H9 (cell line): Measurements from ENCODE around the gene OBSL1. TPM values are rescaled to one million over a fixed set of nuclear protein-coding genes. Genes with fewer than 3 reads are reported as not detected.

Source experiments
- DNase-seq: peaks from one replicate; pipeline ENCODE4 v3.0.0-alpha.2; 2017
- H2AFZ ChIP-seq: one replicate; pipeline ENCODE4 v1.6.1; 2013; ENCODE audit warnings: mild to moderate bottlenecking, low read length, control low read depth, moderate library complexity
- H2AK5ac ChIP-seq: 2 replicates; pipeline ENCODE4 v1.6.1; 2013; ENCODE audit warnings: low read length, control low read depth, mixed read lengths; ENCODE audit not compliant: insufficient read length
- H2BK120ac ChIP-seq: one replicate; pipeline ENCODE4 v1.6.1; 2013; ENCODE audit warnings: low read depth, mild to moderate bottlenecking, low read length, control low read depth, inconsistent platforms; ENCODE audit not compliant: poor library complexity, severe bottlenecking
- H2BK12ac ChIP-seq: 2 replicates; pipeline ENCODE4 v1.6.1; 2013; ENCODE audit warnings: low read length, control low read depth, mixed read lengths, low read depth; ENCODE audit not compliant: insufficient read length
- H2BK15ac ChIP-seq: 2 replicates; pipeline ENCODE4 v1.6.1; 2013; ENCODE audit warnings: low read depth, low read length, control low read depth
- H2BK20ac ChIP-seq: one replicate; pipeline ENCODE4 v1.6.1; 2013; ENCODE audit warnings: low read depth, mild to moderate bottlenecking, low read length, control low read depth, inconsistent platforms; ENCODE audit not compliant: poor library complexity, severe bottlenecking
- H2BK5ac ChIP-seq: 2 replicates; pipeline ENCODE4 v1.6.1; 2013; ENCODE audit warnings: low read length, control low read depth, mixed read lengths; ENCODE audit not compliant: insufficient read length
- H3K14ac ChIP-seq: 2 replicates; pipeline ENCODE4 v1.6.1; 2013; ENCODE audit warnings: low read length, control low read depth; ENCODE audit not compliant: insufficient read depth
- H3K18ac ChIP-seq: 2 replicates; pipeline ENCODE4 v1.6.1; 2013; ENCODE audit warnings: low read depth, mild to moderate bottlenecking, mixed read lengths, low read length, control low read depth; ENCODE audit not compliant: insufficient read length
- H3K23ac ChIP-seq: 2 replicates; pipeline ENCODE4 v1.6.1; 2013; ENCODE audit warnings: low read length, control low read depth, mixed read lengths, low read depth; ENCODE audit not compliant: insufficient read length
- H3K23me2 ChIP-seq: 2 replicates; pipeline ENCODE4 v1.6.1; 2013; ENCODE audit warnings: low read depth, mild to moderate bottlenecking, mixed read lengths, low read length, control low read depth; ENCODE audit not compliant: insufficient read length, poor library complexity, severe bottlenecking
- H3K27ac ChIP-seq: 2 replicates; pipeline ENCODE4 v1.5.1; 2013; ENCODE audit warnings: low read length, control low read depth, mixed read lengths, low read depth; ENCODE audit not compliant: insufficient read length
- H3K27me3 ChIP-seq: 2 replicates; pipeline ENCODE4 v1.6.1; 2013; ENCODE audit warnings: low read length, control low read depth, inconsistent platforms; ENCODE audit not compliant: insufficient read depth
- H3K4ac ChIP-seq: 2 replicates; pipeline ENCODE4 v1.6.1; 2013; ENCODE audit warnings: low read depth, mild to moderate bottlenecking, control low read depth, inconsistent platforms, low read length, moderate library complexity
- H3K4me1 ChIP-seq: 2 replicates; pipeline ENCODE4 v1.6.1; 2013; ENCODE audit warnings: low read length, control low read depth, inconsistent platforms; ENCODE audit not compliant: insufficient read depth
- H3K4me2 ChIP-seq: 2 replicates; pipeline ENCODE4 v1.6.1; 2013; ENCODE audit warnings: low read length, control low read depth, mixed read lengths; ENCODE audit not compliant: insufficient read length, insufficient read depth
- H3K56ac ChIP-seq: 2 replicates; pipeline ENCODE4 v1.6.1; 2013; ENCODE audit warnings: low read depth, mild to moderate bottlenecking, mixed read lengths, low read length, control low read depth; ENCODE audit not compliant: insufficient read length
- H3K79me1 ChIP-seq: 2 replicates; pipeline ENCODE4 v1.6.1; 2013; ENCODE audit warnings: low read depth, mild to moderate bottlenecking, moderate library complexity, low read length, control low read depth, inconsistent platforms; ENCODE audit not compliant: insufficient read depth, poor library complexity, severe bottlenecking
- H3K79me2 ChIP-seq: 2 replicates; pipeline ENCODE4 v1.6.1; 2013; ENCODE audit warnings: low read length, control low read depth, inconsistent platforms; ENCODE audit not compliant: insufficient read depth
- H3K9ac ChIP-seq: 2 replicates; pipeline ENCODE4 v1.6.1; 2013; ENCODE audit warnings: low read length, control low read depth, mixed read lengths; ENCODE audit not compliant: insufficient read length; ENCODE audit errors: extremely low read depth
- H3K9me3 ChIP-seq: one replicate; pipeline ENCODE4 v1.6.1; 2013; ENCODE audit warnings: low read depth, low read length, inconsistent platforms; ENCODE audit not compliant: control insufficient read depth
- H3T11ph ChIP-seq: one replicate; pipeline ENCODE4 v1.6.1; 2013; ENCODE audit warnings: mild to moderate bottlenecking, low read length, control low read depth, inconsistent platforms
- H4K20me1 ChIP-seq: one replicate; pipeline ENCODE4 v1.6.1; 2013; ENCODE audit not compliant: control insufficient read depth, insufficient read length, insufficient read depth
- H4K5ac ChIP-seq: 2 replicates; pipeline ENCODE4 v1.6.1; 2013; ENCODE audit warnings: low read depth, mild to moderate bottlenecking, mixed read lengths, low read length, control low read depth; ENCODE audit not compliant: insufficient read length
- H4K8ac ChIP-seq: replicated peaks from 2 replicates; pipeline ENCODE4 v1.6.1; 2013; ENCODE audit warnings: low read length, control low read depth, mixed read lengths, low read depth; ENCODE audit not compliant: insufficient read length
- H4K91ac ChIP-seq: 2 replicates; pipeline ENCODE4 v1.6.1; 2013; ENCODE audit warnings: low read depth, mild to moderate bottlenecking, moderate library complexity, mixed read lengths, low read length, control low read depth; ENCODE audit not compliant: insufficient read length
- H3K27ac Mint-ChIP-seq, 3 experiments: 2 replicates in 2 of 3; 3 replicates in 1 of 3; pipeline ENCODE4 v1.8.0; 2020 to 2021; ENCODE audit warnings: mixed read lengths in 3 of 3, mild to moderate bottlenecking in 1 of 3, moderate library complexity in 1 of 3
- H3K27me3 Mint-ChIP-seq: 2 replicates; pipeline ENCODE4 v1.8.0; 2021; ENCODE audit warnings: low read depth, mild to moderate bottlenecking, moderate library complexity, mixed read lengths
- H3K36me3 Mint-ChIP-seq, 3 experiments: 2 replicates in 2 of 3; 3 replicates in 1 of 3; pipeline ENCODE4 v1.8.0; 2020 to 2021; ENCODE audit warnings: low read depth in 3 of 3, mixed read lengths in 3 of 3; ENCODE audit not compliant: insufficient read depth in 1 of 3
- H3K4me1 Mint-ChIP-seq, 2 experiments: 2 replicates each; pipeline ENCODE4 v1.8.0; 2020; ENCODE audit warnings: mixed read lengths in 2 of 2
- H3K4me3 Mint-ChIP-seq, 2 experiments: 2 replicates in 1 of 2; 3 replicates in 1 of 2; pipeline ENCODE4 v1.8.0; 2020 to 2021; ENCODE audit warnings: mild to moderate bottlenecking in 2 of 2, mixed read lengths in 2 of 2, moderate library complexity in 1 of 2
- H3K9me3 Mint-ChIP-seq, 2 experiments: 2 replicates in 1 of 2; 3 replicates in 1 of 2; pipeline ENCODE4 v1.8.0; 2020; ENCODE audit warnings: mild to moderate bottlenecking in 2 of 2, mixed read lengths in 2 of 2, moderate library complexity in 1 of 2
- WGBS: extraction: QIAGEN DNeasy Blood & Tissue Kit; methylation state at CpG from one replicate; pipeline ENCODE4 v1.1.7; 2013; ENCODE audit warnings: missing lambda C conversion rate, low lambda C conversion rate, mixed read lengths; ENCODE audit not compliant: insufficient read length; ENCODE audit errors: extremely low coverage; 5-methylcytosine and 5-hydroxymethylcytosine counted together
- total RNA-seq: library from RNA; stranded (reverse); gene quantifications from 2 replicates; pipeline ENCODE4 v1.2.1, GENCODE V29; 2021
- TF ChIP-seq, protein P1 (sequence below): fragments of 200-600 bp; sonication (generic); conservative IDR thresholded peaks from 3 replicates; pipeline ENCODE4 v1.8.0; 2021; ENCODE audit warnings: antibody characterized with exemption, mild to moderate bottlenecking

OBSL1 gene
- total RNA-seq, 1 experiment from 2014 or later = 140 TPM

DNA sequence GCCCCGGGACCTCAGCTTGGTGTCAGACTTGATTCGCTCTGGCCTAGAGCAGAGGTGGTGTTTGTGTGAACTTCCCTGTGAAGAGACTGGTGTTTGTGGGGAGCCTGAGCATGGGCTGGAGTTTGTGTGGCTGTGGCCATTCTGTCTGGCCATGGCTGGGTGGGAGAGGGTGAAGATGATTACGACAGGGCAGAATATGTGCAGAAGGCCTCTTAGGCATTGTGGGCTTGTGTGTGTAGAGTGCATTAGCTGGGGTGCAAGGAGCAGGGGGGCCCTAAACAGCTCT lies 10.5 kb downstream of the OBSL1 start:
- no peaks in the 10 kb centered on the region for H4K20me1 ChIP-seq
- H3K4me2 ChIP-seq = no peak overlapping the region
- no peaks in the 10 kb centered on the region for H3K79me1 ChIP-seq
- no peak overlapping the region for H2AK5ac ChIP-seq
- H3K23me2 ChIP-seq = no peaks in the 10 kb centered on the region
- no peak overlapping the region for H3K56ac ChIP-seq
- H3K18ac ChIP-seq = peak overlapping the region; percentile 42
- Mint-ChIP-seq H3K36me3 (peaks cover 29 to 65% (median 48%) of the 10 kb centered on the region in 3 experiments), H3K9me3 (no peaks in the 10 kb centered on the region; a peak in 1 of 5 replicates), H3K27me3 (peaks cover 3% of the 10 kb centered on the region; the same call in 1 of the 2 replicates), H3K4me1 (peaks cover 52 to 53% of the 10 kb centered on the region in 2 experiments), H3K4me3 (peak overlapping the region in 1 of 2 experiments; percentile 47; a peak in 3 of 5 replicates), H3K27ac (peak overlapping the region; percentile 49 to 89 (median 86); a peak in 6 of 7 replicates)
- TF ChIP-seq, protein P1, sequence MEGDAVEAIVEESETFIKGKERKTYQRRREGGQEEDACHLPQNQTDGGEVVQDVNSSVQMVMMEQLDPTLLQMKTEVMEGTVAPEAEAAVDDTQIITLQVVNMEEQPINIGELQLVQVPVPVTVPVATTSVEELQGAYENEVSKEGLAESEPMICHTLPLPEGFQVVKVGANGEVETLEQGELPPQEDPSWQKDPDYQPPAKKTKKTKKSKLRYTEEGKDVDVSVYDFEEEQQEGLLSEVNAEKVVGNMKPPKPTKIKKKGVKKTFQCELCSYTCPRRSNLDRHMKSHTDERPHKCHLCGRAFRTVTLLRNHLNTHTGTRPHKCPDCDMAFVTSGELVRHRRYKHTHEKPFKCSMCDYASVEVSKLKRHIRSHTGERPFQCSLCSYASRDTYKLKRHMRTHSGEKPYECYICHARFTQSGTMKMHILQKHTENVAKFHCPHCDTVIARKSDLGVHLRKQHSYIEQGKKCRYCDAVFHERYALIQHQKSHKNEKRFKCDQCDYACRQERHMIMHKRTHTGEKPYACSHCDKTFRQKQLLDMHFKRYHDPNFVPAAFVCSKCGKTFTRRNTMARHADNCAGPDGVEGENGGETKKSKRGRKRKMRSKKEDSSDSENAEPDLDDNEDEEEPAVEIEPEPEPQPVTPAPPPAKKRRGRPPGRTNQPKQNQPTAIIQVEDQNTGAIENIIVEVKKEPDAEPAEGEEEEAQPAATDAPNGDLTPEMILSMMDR = no peak
- no peak overlapping the region; the same call in 1 of the 2 replicates for H3K14ac ChIP-seq
- no peak overlapping the region for H4K8ac ChIP-seq
- H2BK15ac ChIP-seq = no peak overlapping the region
- H3K23ac ChIP-seq = no peak overlapping the region
- no peak overlapping the region for H2BK12ac ChIP-seq
- H3K4me1 ChIP-seq = peaks cover 24% of the 10 kb centered on the region; the same call in 1 of the 2 replicates
- H3K9me3 ChIP-seq = no peaks in the 10 kb centered on the region
- H3T11ph ChIP-seq = no peak overlapping the region
- H4K91ac ChIP-seq = no peak overlapping the region
- no peaks in the 10 kb centered on the region for H3K79me2 ChIP-seq
- H3K4ac ChIP-seq = no peak overlapping the region
- H2AFZ ChIP-seq = no peak overlapping the region
- no peaks in the 10 kb centered on the region for H3K27me3 ChIP-seq
- H2BK120ac ChIP-seq = no peak overlapping the region
- no peak for DNase-seq
- WGBS = no CpG with 5 or more reads among the region's 3 CpGs
- no peak overlapping the region for H3K9ac ChIP-seq
- no peak overlapping the region for H2BK5ac ChIP-seq
- H3K27ac ChIP-seq = no peak overlapping the region
- H4K5ac ChIP-seq = no peak overlapping the region
- H2BK20ac ChIP-seq = no peak overlapping the region
